Right atrium auricular region (tissue), 2 donors: ENCODE data around the gene MAPKAPK2. TPM values are rescaled to one million over a fixed set of nuclear protein-coding genes. Genes with fewer than 3 reads are reported as not detected.

Experiments used
- DNase-seq: peaks from one replicate; pipeline ENCODE4 v3.0.0-alpha.2; 2019; ENCODE audit warnings: low spot score
- H3K27ac ChIP-seq, 2 donors: fragments of 200-600 bp; sonication (generic); 1 replicate in 1 of 2; 2 replicates in 1 of 2; pipeline ENCODE4 v1.5.1; 2016 to 2019
- H3K27me3 ChIP-seq, 2 donors: fragments of 200-600 bp; sonication (generic); one replicate each; pipeline versions ENCODE4 v1.5.1 to v1.6.0; 2017 to 2019
- H3K36me3 ChIP-seq: fragments of 200-600 bp; sonication (generic); one replicate; pipeline ENCODE4 v1.5.1; 2016
- H3K4me1 ChIP-seq, 2 donors: fragments of 200-600 bp; sonication (generic); one replicate each; pipeline versions ENCODE4 v1.5.1 to v1.6.0; 2017 to 2019
- H3K4me3 ChIP-seq, 2 donors: fragments of 200-600 bp; sonication (generic); 1 replicate in 1 of 2; 2 replicates in 1 of 2; pipeline ENCODE4 v1.5.1; 2017 to 2019; ENCODE audit warnings: mild to moderate bottlenecking in 1 of 2, moderate library complexity in 1 of 2
- H3K9me3 ChIP-seq, 2 donors: fragments of 200-600 bp; sonication (generic); one replicate each; pipeline ENCODE4 v1.5.1; 2019
- total RNA-seq, 2 donors: library from RNA; depleted of rRNA; stranded (reverse); fragments of >200 nt; gene quantifications; one replicate each; pipeline ENCODE4 v1.1.0, GENCODE V29; 2016
- TF ChIP-seq, protein P1 (sequence below), 2 donors: fragments of 200-600 bp; sonication (generic); IDR thresholded peaks; one replicate each; pipeline ENCODE4 v1.5.1; 2019; ENCODE audit warnings: antibody characterized with exemption in 2 of 2

MAPKAPK2 gene
- total RNA-seq, 2 donors from 2014 or later, result 136 to 158 TPM

DNA sequence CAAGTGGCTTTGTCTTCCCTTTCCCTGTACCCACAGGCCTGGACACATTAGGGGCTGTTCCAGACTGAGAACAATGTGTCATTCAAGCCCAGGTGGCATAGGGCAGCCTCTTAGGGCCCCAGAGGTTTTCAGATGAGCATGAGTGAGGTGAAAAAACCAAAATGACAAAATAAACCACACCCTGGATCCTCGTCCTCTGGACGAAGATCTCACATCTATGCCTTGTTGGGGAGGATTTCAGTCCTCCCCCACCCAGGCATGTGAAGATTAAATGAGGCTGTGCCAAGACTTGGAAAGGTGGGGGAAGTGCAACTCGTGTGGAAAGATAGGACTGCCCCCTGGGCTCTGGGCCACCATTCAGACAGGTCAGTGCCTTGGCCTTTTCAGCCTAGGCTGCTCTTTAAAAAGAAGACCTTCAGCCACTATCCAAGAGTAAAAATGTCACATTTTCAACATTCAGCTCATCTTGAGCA lies 53.1 kb downstream of the MAPKAPK2 start:
- Histone ChIP-seq H3K4me1 (peaks cover 0 to 50% of the 10 kb centered on the region in 2 donors), H3K27me3 (no peaks in the 10 kb centered on the region), H3K4me3 (no peak overlapping the region), H3K27ac (peak overlapping the region; percentile 49 to 69), H3K9me3 (no peaks in the 10 kb centered on the region), H3K36me3 (peaks cover 29% of the 10 kb centered on the region)
- TF ChIP-seq, protein P1, sequence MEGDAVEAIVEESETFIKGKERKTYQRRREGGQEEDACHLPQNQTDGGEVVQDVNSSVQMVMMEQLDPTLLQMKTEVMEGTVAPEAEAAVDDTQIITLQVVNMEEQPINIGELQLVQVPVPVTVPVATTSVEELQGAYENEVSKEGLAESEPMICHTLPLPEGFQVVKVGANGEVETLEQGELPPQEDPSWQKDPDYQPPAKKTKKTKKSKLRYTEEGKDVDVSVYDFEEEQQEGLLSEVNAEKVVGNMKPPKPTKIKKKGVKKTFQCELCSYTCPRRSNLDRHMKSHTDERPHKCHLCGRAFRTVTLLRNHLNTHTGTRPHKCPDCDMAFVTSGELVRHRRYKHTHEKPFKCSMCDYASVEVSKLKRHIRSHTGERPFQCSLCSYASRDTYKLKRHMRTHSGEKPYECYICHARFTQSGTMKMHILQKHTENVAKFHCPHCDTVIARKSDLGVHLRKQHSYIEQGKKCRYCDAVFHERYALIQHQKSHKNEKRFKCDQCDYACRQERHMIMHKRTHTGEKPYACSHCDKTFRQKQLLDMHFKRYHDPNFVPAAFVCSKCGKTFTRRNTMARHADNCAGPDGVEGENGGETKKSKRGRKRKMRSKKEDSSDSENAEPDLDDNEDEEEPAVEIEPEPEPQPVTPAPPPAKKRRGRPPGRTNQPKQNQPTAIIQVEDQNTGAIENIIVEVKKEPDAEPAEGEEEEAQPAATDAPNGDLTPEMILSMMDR (IDR thresholded peaks at IDR 0.05), result no peak
- DNase-seq, result no peak

DNA sequence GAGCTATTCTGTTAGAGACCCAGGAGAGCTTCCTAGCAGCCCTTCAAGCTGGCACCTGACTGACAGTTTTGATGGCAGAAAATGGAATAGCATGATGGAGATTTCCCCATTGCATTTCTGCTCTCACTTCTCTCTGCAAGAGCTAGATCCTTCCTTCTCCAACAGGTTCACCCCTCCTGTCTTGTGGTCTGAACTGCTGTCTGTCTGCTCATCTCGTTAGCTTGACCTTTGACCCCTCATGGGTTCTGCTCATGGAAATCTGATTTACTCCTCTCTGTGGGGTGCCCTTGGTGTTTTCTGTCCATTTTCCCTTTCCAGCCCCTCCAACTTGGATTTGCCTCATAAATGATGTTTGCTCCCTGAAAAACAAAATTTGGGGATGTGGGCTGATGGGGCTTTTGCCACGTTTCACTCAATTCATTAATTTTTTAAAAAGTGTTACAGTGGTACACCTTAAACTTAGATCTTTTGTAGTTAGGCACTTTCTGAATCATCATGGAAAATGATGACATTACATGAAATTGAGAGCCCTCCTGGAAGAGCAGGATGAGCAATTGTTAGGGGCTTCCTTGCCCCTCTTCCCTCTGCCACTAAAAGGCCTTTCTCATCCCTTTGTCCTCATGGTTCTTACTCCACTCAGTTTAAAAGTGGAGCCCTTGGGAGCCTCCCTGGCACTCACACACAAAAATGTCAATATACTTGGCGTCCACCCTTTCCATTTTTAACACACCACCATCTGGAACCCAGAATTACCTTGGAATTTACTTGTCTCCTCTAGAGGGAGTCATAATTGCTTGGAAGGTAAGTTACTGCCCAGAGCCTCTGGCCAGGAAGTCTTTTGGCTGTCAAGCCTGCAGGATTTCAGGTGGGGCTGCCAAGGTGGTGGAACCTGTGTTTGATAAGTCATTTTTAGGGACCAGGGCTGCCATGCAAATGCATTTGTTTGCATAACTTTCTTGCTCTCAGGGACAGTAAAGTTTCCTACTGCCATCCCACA lies 54.0 kb downstream of the MAPKAPK2 start:
- H3K27ac ChIP-seq, result peak overlapping the region in 1 of 2 donors; percentile 69
- TF ChIP-seq, protein P1 (IDR thresholded peaks at IDR 0.05), result no peak

DNA sequence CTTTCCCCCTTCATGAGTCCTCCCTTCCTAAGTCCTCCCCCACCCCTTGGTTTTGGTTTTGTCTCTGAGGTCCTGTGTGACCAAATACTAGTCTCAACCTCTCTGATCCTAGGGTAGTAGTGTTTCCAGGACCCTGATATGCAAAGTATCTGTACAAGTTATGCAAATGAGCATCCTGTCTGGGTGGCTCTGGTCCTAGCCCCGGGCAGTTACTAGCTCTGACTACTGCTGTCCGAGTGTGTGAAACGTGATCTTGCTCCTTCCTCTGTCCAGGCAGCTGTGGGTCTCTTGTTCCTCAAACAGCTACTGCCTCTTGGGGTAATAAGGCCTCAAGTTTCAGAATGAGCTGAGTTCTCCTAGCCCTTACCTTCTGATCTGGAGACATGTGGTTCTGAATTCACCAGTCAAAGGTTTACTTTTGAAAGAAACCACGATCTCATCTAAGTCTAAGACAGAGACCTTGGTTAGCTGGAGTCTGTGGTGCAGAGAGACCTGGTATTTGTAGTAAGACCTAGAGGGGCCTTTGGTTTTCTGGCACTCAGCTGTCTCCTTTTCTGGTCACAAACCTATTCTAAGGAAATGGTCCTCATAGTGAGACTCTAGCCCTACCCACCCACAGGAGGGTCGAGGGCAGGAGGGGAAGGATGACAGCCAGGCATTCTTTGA lies 54.8 kb downstream of the MAPKAPK2 start:
- H3K27ac ChIP-seq, result no peak overlapping the region
- no peaks in the 10 kb centered on the region for H3K9me3 ChIP-seq
- peaks cover 0 to 48% of the 10 kb centered on the region in 2 donors for H3K4me1 ChIP-seq
- DNase-seq, result no peak
- TF ChIP-seq, protein P1 (IDR thresholded peaks at IDR 0.05), result no peak
- H3K36me3 ChIP-seq, result peaks cover 14% of the 10 kb centered on the region
- no peaks in the 10 kb centered on the region for H3K27me3 ChIP-seq
- H3K4me3 ChIP-seq, result no peak overlapping the region

More for the DNA sequence above, 54.0 kb downstream of the MAPKAPK2 start:
- Histone ChIP-seq H3K36me3 (peaks cover 20% of the 10 kb centered on the region), H3K4me1 (peaks cover 0 to 50% of the 10 kb centered on the region in 2 donors), H3K27me3 (no peaks in the 10 kb centered on the region), H3K4me3 (no peak overlapping the region), H3K9me3 (no peaks in the 10 kb centered on the region)
- DNase-seq, result no peak

DNA sequence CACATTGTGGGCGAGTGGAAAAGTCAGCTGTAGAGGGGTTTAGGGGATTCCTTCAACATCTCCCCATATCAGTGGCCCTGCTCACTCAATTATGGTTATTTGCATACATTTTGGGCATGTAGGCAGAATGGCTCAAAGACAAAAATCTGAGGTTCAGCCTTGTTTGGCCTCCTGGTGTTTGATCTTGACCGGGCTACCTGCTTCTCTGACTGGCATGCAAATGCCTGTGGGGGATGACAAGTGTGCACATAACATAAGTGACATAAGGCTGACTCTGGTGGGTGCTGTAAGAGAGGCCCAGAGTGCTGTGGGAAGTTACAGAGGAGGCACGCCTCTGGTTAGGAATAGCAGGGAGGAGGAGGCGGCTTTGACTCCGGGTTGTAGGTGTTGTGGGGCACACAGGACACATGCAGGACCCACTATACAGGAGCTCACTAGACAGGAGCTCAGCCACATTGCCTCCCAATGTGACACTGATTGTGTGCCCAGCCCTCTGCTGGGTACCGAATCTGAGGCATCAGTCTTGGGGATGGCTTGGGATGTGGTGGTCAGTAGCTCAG lies 56.5 kb downstream of the MAPKAPK2 start:
- Histone ChIP-seq H3K27me3 (no peaks in the 10 kb centered on the region), H3K9me3 (no peaks in the 10 kb centered on the region), H3K27ac (no peak overlapping the region), H3K4me1 (peaks cover 0 to 31% of the 10 kb centered on the region in 2 donors), H3K36me3 (no peaks in the 10 kb centered on the region), H3K4me3 (no peak overlapping the region)
- TF ChIP-seq, protein P1 (IDR thresholded peaks at IDR 0.05), result no peak
- no peak for DNase-seq

DNA sequence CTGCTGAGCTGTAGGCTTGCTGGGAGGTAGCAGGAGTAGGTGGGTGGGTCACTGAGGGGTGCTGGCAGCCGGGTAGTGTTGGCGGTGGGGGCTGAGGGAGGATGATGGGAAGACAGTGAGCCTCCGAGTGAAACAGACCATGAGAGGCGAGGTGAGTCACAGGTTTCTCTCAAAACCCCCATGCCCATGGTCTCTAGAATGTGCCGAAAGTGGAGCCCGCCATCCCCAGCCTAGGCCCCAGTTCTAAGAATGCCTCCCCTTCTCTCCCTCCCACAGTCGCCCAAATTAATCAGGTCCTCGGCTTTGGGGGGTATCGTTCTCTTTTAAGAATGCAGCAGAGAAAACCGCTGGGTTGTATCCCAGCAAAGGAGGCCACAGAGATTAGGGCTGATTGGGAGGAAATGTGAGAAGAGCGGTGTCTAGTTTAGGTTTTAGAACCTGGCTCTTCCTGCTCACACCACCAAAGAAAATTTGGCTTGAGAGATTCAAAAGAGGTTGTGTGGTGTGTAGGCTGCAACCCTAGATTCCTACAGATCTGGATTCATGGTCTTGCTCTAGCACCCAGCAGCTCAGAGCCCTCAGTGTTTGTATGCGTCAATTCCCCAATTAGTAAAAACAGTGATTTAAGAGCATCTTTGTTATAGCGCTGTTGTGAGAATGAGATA lies 58.1 kb downstream of the MAPKAPK2 start:
- Histone ChIP-seq H3K27me3 (no peaks in the 10 kb centered on the region), H3K27ac (no peak overlapping the region), H3K4me1 (peaks cover 0 to 15% of the 10 kb centered on the region in 2 donors), H3K36me3 (no peaks in the 10 kb centered on the region), H3K4me3 (no peak overlapping the region), H3K9me3 (no peaks in the 10 kb centered on the region)
- TF ChIP-seq, protein P1 (IDR thresholded peaks at IDR 0.05), result no peak
- DNase-seq, result no peak
